GM19438 (cell line): ENCODE data around the gene C5orf47.
"Not testable (repeated sequence)": the region's sequence is repeated elsewhere in the genome, so short reads cannot be mapped to it uniquely, and the experiment has no call there.

Source experiments
- ATAC-seq: cut with Tn5 transposase; IDR thresholded peaks from one replicate; pipeline ENCODE4 v1.9.1; 2021; ENCODE audit warnings: low read depth; ENCODE audit not compliant: unreplicated experiment

Gene C5orf47

GRCh38 chr5:173969167-173970049 lies 19.6 kb upstream of the C5orf47 start:
- ATAC-seq, result no peak

- no peak for ATAC-seq
Measured at GRCh38 chr5:173970878-173971650, 17.9 kb upstream of the C5orf47 start.

DNA sequence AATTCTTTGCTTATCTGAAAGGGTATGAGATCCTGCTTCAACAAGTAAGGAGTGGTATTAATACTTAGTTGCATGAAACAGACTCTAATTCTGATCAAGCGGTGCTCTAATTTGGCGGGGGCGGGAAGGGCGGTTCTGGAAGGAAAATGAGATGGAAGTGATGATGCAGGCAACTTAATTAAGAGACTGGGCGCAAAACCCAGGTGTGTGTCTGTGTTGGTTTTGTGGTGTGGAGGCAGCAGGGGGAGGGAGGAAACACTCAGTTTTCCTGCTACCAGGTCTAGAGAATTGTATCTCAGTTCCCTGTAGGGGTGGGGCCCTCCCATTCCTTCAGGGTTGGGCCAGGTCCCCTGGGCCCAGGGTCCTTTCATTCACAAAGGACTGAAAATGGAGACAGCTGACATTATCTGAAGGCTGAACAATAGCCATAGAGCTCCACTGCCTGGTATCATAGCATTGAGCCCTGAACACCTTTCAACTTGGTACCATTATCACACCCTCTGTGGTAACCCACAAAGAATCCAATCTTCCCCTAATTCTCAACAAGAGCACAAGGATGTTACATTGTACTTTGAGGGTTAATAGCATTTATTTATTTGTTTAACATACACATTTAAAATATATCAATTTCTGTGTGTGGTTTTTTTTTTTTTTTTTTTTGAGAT lies 17.2 kb upstream of the C5orf47 start:
- ATAC-seq, result no peak

- no peak for ATAC-seq
Measured at GRCh38 chr5:173972607-173972924, 16.4 kb upstream of the C5orf47 start.

GRCh38 chr5:173972925-173973615 lies 15.9 kb upstream of the C5orf47 start:
- ATAC-seq, result peak; percentile 72

GRCh38 chr5:173973616-173973969 lies 15.4 kb upstream of the C5orf47 start:
- ATAC-seq, result peak; percentile 22

- no peak for ATAC-seq
Measured at GRCh38 chr5:173974688-173975239, 14.2 kb upstream of the C5orf47 start.

DNA sequence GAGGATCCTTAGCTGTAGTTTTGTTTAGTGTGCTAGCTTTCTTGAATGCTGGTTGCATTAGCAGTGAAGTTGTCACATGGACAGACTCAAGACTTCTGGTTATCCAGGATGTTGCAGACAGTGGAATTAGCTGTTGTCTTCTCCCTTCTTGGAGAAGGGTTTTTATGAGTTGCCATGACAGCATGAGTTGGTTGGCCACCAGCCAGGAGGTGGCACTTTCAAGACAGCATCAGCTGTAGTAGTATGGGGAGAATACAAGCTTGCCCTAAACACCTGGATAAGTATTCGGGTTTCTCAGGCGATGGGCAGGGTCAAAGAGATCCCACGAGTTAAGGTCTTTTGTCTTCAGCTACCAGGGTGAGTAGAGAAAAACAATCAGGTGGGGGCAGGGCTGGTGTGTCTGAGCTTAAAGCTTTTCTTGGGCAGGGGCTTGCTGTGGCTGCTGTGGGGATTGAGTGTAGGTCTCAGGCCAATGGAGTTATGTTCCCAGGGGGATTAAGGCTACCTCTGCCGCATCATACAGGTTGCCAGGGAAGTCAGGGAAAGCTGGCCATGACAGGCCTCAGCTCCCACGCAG lies 7.7 kb upstream of the C5orf47 start:
- ATAC-seq, result no peak

DNA sequence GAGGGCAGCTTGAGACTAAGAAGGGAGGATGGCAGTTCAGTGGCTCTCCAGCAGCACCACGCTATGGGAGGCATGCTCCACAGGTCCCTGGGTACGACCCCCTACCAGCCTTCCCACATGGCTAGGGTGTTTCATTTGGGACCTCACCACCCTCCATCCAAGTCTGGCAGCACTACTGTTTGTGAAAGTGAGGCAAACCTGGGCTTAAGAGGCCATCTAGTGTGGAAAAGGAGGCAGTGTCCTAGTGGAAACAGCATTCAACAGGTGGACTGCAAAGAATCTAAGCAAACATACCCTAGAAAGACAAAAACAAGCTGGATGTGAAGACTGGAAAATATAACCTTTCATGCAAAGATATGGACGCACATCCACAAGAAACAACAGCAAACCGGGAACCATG lies 4.8 kb upstream of the C5orf47 start:
- no peak for ATAC-seq

DNA sequence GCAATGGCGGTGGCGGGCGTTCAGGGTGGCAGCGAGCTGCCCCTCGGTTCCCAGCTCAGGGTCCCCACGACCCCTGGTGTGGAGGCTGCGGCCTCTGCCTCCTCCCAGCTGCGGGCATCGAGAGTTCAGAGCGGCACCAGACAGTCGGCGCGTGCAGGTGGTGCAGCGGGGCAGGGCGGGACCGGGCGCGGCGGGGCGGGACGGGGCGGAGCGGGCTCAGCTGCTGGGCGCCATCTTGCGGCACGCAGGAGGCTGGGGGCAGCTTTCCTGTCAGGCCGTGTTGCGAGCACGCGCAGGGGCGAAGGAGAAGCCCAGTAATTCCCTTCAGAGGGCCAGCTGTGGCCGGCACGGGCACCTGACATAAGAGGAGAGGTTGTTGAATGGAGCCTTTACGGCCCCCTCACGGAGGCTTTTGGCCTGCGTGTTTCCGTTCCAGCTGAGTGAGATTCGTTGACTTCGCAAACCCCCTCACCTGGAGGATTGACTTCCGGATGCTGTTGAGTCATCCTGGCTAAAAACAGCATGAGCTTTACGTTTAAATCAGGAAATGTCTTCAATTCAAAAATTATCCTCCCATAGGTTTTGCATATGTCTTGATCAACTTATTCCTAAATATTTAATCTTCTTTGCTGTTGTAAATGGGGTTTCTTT lies 587 bp downstream of the C5orf47 start:
- no peak for ATAC-seq

GRCh38 chr5:173997331-173997730 lies 8.4 kb downstream of the C5orf47 start:
- ATAC-seq, result no peak

DNA sequence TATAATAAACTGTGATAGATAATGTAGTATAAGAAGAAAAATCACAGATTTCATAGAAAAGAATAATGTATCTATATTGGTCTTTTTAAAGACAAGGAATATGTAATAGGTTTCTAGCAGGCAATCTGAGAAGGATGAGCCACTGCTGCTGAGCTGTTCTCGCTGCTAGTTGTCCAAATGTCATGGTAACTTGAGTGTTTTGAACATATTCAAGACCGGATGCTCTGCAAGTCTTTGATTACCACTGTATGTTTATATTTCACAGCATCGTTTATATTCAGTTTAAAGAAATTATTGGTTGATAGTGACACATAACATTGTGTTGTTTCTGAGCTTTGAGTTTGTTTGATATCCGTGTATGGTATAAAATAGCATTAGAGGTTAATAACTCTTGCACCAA lies 9.6 kb downstream of the C5orf47 start:
- ATAC-seq, result no peak

- no peak for ATAC-seq
Measured at GRCh38 chr5:174000076-174000475, 11.1 kb downstream of the C5orf47 start.

DNA sequence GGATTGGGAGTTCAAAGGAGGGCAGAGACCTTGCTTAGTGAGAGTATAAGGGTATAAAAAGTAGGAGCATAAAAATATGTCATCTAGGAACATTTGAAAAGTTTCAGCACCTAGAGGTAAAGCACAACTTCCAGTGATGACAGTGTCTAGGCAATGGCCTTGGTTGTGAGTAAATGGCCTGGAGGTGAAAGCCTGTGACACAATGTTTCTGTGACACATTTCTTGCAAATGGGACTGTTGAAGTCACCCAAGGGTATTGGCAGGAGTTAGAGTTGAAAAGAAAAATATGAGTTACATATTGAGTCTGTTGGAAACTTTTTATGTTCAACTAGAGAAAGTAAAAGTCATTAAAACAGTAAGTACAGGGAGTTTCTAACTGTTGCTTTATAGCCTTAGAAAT lies 14.8 kb downstream of the C5orf47 start:
- no peak for ATAC-seq

DNA sequence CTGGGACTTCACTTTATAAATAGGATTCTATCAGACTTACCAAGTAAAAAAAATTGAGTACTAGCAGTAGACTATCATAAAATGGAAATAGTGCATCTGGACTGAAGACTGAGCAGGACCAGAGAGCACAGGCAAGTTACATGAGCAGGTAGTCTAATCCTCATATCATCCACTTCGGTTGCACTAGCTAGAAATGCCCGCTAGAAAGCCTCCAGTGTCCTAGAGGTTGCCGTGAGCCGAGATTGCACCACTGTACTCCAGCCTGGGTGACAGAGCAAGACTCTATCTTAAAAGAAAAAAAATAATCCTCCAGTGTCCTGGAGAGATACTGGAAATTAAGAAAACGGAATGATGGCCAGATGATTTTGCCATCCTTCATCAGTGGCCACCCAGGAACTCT lies 20.0 kb downstream of the C5orf47 start:
- no peak for ATAC-seq

- ATAC-seq, result no peak
Measured at GRCh38 chr5:174010365-174010764, 21.4 kb downstream of the C5orf47 start.

GRCh38 chr5:174011441-174011840 lies 22.5 kb downstream of the C5orf47 start:
- no peak for ATAC-seq

- ATAC-seq, result not testable (repeated sequence)
Measured at GRCh38 chr5:174020069-174020927, 31.3 kb downstream of the C5orf47 start.

- ATAC-seq, result no peak
Measured at GRCh38 chr5:174020928-174021304, 31.9 kb downstream of the C5orf47 start.
